Measurements from ENCODE around the gene MYRIP. TPM values are rescaled to one million over a fixed set of nuclear protein-coding genes. Genes with fewer than 3 reads are reported as not detected.

MYRIP gene
- total RNA-seq, 2 donors from 2014 or later: 6.3 to 8.7 TPM

DNA sequence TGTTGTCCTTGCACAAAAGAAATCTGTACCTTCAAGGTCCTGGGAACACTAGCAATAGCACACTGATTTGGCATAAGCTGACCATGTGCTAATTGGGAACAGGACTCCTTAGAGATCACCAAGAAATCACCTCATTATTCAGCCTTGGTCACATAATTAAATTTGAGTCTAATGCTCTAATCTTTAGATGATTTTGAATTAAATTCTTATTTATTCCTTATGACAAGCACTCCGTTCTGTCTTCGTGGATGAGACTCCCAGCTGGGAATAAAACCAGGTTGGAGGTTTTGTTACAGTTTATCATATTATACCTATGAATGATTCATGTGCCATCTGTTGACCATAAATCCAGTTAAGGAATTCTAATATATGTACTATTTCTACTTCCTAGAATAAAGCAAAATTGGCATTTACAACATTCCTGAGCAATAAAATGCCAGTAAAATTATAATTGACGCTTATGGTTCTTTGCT is 162.2 kb downstream of the MYRIP start:
- H3K9me3 ChIP-seq: no peaks in the 10 kb centered on the region

GRCh38 chr3:39972508-39972907 is 163.1 kb downstream of the MYRIP start:
- Histone ChIP-seq H3K9me3 (no peaks in the 10 kb centered on the region), H3K36me3 (no peaks in the 10 kb centered on the region), H3K27me3 (no peaks in the 10 kb centered on the region), H3K27ac (no peak overlapping the region), H3K9ac (ENCODE audit: low read depth in 2 of 2, low read length in 2 of 2) (no peak overlapping the region), H3K4me3 (no peak overlapping the region), H3K4me1 (no peaks in the 10 kb centered on the region)
- intact Hi-C loops (cut with DNase I): no loop called here
- DNase-seq: no peak
- TF ChIP-seq, protein P1, sequence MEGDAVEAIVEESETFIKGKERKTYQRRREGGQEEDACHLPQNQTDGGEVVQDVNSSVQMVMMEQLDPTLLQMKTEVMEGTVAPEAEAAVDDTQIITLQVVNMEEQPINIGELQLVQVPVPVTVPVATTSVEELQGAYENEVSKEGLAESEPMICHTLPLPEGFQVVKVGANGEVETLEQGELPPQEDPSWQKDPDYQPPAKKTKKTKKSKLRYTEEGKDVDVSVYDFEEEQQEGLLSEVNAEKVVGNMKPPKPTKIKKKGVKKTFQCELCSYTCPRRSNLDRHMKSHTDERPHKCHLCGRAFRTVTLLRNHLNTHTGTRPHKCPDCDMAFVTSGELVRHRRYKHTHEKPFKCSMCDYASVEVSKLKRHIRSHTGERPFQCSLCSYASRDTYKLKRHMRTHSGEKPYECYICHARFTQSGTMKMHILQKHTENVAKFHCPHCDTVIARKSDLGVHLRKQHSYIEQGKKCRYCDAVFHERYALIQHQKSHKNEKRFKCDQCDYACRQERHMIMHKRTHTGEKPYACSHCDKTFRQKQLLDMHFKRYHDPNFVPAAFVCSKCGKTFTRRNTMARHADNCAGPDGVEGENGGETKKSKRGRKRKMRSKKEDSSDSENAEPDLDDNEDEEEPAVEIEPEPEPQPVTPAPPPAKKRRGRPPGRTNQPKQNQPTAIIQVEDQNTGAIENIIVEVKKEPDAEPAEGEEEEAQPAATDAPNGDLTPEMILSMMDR (IDR thresholded peaks at IDR 0.05): no peak

More for the DNA sequence above, 162.2 kb downstream of the MYRIP start:
- no peak for DNase-seq
- no peaks in the 10 kb centered on the region for H3K36me3 ChIP-seq
- no peak overlapping the region for H3K9ac ChIP-seq (ENCODE audit: low read depth in 2 of 2, low read length in 2 of 2)
- intact Hi-C loops (cut with DNase I): no loop called here
- H3K4me1 ChIP-seq: no peaks in the 10 kb centered on the region
- H3K27me3 ChIP-seq: no peaks in the 10 kb centered on the region
- H3K27ac ChIP-seq: no peak overlapping the region
- no peak overlapping the region for H3K4me3 ChIP-seq
- TF ChIP-seq, protein P1 (IDR thresholded peaks at IDR 0.05): no peak

DNA sequence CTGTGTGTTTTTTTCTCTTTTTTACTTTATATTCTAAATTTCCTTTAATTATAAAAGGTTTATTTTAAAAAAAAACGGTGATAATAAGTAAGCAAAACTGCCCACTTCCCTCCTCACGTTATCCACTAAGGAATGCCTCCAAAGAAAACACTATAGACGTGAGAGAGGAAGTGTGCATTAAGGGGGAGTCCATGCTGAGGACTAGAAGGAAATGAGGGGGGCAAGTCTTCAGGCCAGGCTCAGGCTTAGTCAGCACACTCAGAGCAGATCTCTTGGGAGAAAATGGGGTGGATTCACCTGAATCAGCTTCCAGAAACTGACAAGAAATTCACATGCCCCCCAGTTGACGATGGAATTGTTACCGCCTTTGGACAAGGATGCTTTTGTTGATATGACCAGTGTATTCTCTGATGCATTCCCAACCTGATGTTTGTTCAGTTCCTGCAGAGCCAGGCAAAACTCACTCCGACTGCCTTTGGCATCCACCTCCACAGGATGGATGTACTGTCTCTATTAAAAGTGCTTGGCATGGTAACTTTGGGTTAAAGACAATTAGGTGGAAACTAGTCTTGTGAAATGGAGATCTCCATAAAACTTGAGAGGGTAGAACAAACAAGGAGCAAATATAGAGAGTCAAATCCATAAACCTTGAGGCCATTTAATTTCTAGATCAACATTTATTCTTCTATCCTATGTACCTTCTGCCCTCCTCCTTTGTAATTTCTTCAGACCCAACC is 167.8 kb downstream of the MYRIP start:
- TF ChIP-seq, protein P1 (IDR thresholded peaks at IDR 0.05): no peak
- Histone ChIP-seq H3K4me3 (no peak overlapping the region), H3K4me1 (no peaks in the 10 kb centered on the region), H3K36me3 (no peaks in the 10 kb centered on the region), H3K9me3 (no peaks in the 10 kb centered on the region), H3K27me3 (no peaks in the 10 kb centered on the region), H3K27ac (no peak overlapping the region), H3K9ac (ENCODE audit: low read depth in 2 of 2, low read length in 2 of 2) (no peak overlapping the region)
- intact Hi-C loops (cut with DNase I): no loop called here
- DNase-seq: no peak

- Histone ChIP-seq H3K9ac (ENCODE audit: low read depth in 2 of 2, low read length in 2 of 2) (no peak overlapping the region), H3K9me3 (no peaks in the 10 kb centered on the region), H3K36me3 (no peaks in the 10 kb centered on the region), H3K4me3 (no peak overlapping the region), H3K4me1 (no peaks in the 10 kb centered on the region), H3K27ac (no peak overlapping the region), H3K27me3 (no peaks in the 10 kb centered on the region)
- intact Hi-C loops (cut with DNase I): no loop called here
- DNase-seq: no peak
- TF ChIP-seq, protein P1 (IDR thresholded peaks at IDR 0.05): no peak
Observed at GRCh38 chr3:39978308-39978707, 168.9 kb downstream of the MYRIP start.

DNA sequence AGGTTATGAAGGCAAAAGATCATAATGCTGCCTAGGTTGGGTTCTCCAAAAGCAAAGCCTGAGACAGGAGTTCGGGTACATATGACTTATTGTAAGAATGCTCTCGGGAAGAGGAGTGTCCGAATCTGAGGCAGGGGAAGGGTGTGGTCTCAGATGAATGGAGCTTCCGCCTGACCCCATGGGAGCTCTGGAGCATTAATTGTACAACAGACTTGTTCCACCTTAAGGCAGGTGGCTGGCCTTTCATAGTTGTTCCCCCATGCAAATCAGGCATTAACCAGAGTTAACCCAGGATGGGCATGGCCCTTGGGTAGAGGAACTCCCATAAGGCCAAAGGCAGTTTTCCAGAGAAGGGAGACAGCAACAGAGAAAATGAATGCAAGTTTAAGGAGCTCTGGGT is 170.6 kb downstream of the MYRIP start:
- Histone ChIP-seq H3K4me1 (no peaks in the 10 kb centered on the region), H3K27ac (no peak overlapping the region), H3K36me3 (no peaks in the 10 kb centered on the region), H3K4me3 (no peak overlapping the region), H3K27me3 (no peaks in the 10 kb centered on the region), H3K9ac (ENCODE audit: low read depth in 2 of 2, low read length in 2 of 2) (no peak overlapping the region), H3K9me3 (no peaks in the 10 kb centered on the region)
- intact Hi-C loops (cut with DNase I): no loop called here
- DNase-seq: no peak
- TF ChIP-seq, protein P1 (IDR thresholded peaks at IDR 0.05): no peak
